GM13977 (cell line): ENCODE results near the gene NPY5R.

Source experiments
- DNase-seq: peaks from one replicate; pipeline ENCODE4 v3.0.0; 2012; ENCODE audit warnings: low spot score
- in situ Hi-C: fragments of 300-500 bp; cut with MboI; formaldehyde crosslinking; loops from one replicate; pipeline ENCODE4 v1.12.0; 2022; ENCODE audit warnings: low sequenced_read_pairs, low pct_unique_long_range_greater_than_20kb, mixed read lengths, inconsistent platforms; ENCODE audit not compliant: unreplicated experiment
- TF ChIP-seq, protein P1 (sequence below): IDR thresholded peaks from 2 replicates; pipeline ENCODE4 v1.5.1; 2012; ENCODE audit warnings: mild to moderate bottlenecking, control low read depth; ENCODE audit not compliant: insufficient read depth; ENCODE audit errors: extremely low read depth, missing control alignments

The NPY5R gene

DNA sequence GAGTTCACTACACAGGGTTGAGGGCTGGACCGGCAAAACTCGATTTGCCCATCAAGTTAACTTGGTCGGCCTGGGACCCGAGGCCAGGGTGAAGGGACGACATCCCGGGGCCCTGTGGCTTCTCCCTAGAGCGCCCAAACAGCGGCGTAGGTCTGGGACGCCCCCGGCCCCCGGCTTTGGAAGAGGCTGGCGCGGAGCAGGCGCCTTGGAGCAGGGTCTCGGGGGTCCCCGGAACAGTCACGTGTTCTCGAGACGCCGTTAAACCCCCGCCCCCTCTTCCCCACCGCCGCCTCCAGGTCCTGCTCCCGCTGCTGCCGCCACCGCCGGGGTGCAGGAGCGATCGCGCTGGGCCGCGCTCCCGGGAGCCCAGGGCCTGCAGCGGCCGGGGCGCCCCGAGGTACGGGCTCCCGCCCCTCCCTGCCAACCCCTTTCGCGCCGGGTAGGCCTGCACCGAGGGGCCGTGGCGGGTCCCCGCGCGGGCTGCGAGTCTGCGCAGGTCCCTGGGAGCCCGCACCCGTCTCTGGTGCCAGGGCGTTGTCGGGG, at the start of gene NPY5R:
NPY5R (plus strand) TSS at position 289 of the 543 bp plus-strand sequence. CDS start 6,382 bp downstream, outside the sequence.
- TF ChIP-seq, protein P1, sequence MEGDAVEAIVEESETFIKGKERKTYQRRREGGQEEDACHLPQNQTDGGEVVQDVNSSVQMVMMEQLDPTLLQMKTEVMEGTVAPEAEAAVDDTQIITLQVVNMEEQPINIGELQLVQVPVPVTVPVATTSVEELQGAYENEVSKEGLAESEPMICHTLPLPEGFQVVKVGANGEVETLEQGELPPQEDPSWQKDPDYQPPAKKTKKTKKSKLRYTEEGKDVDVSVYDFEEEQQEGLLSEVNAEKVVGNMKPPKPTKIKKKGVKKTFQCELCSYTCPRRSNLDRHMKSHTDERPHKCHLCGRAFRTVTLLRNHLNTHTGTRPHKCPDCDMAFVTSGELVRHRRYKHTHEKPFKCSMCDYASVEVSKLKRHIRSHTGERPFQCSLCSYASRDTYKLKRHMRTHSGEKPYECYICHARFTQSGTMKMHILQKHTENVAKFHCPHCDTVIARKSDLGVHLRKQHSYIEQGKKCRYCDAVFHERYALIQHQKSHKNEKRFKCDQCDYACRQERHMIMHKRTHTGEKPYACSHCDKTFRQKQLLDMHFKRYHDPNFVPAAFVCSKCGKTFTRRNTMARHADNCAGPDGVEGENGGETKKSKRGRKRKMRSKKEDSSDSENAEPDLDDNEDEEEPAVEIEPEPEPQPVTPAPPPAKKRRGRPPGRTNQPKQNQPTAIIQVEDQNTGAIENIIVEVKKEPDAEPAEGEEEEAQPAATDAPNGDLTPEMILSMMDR, result no peak
- DNase-seq, result no peak
- in situ Hi-C loops, result no loop called here

- DNase-seq, result no peak
- in situ Hi-C loops, result no loop called here
These were observed 48.6 kb upstream of the NPY5R start for GRCh38 chr4:163295138-163295537.

DNA sequence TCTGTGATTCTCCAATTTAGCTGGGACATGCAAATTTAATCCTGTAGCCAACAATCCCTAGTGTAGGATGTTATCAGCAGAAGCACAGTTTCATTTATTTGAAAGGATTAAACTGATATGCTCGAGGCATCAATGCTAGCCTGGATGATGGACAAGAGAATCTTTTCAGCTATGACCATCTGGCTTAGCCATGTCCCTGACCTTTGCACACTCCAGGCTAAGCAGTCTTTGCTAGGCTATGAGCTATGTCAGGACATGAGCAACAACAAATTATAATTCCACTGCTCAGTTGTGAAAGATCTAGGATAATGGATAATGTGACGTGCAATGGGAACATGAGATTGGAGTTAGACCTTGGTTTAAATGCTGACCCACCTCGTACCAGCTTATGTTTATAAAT, 43.2 kb upstream of the NPY5R start:
- in situ Hi-C loops, result no loop called here
- no peak for DNase-seq
- TF ChIP-seq, protein P1, result no peak

More at GRCh38 chr4:163295138-163295537, 48.6 kb upstream of the NPY5R start:
- TF ChIP-seq, protein P1, result no peak

GRCh38 chr4:163303069-163303468, 40.6 kb upstream of the NPY5R start:
- DNase-seq, result no peak
- TF ChIP-seq, protein P1, result no peak
- in situ Hi-C loops, result no loop called here

GRCh38 chr4:163309466-163309865, 34.2 kb upstream of the NPY5R start:
- in situ Hi-C loops, result no loop called here
- TF ChIP-seq, protein P1, result no peak
- DNase-seq, result no peak

DNA sequence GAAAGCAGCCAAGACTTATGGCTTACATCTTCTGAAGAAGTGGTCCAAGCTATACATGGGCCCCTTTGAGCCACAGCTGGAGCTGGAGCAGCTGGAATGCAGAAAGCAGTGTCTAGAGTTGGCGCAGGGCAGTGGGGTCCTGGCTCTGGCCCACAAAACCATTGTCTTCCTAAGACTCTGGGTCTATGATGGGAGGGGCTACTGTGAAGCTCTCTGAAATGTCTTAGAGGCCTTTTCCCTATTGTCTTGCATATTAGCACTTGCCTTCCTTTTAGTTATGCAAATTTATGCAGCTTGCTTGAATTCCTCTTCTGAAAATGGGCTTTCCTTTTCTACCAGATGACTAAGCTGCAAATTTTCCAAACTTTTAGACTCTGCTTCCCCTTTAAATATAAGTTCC, 26.6 kb upstream of the NPY5R start:
- no peak for DNase-seq
- TF ChIP-seq, protein P1, result no peak
- in situ Hi-C loops, result no loop called here

DNA sequence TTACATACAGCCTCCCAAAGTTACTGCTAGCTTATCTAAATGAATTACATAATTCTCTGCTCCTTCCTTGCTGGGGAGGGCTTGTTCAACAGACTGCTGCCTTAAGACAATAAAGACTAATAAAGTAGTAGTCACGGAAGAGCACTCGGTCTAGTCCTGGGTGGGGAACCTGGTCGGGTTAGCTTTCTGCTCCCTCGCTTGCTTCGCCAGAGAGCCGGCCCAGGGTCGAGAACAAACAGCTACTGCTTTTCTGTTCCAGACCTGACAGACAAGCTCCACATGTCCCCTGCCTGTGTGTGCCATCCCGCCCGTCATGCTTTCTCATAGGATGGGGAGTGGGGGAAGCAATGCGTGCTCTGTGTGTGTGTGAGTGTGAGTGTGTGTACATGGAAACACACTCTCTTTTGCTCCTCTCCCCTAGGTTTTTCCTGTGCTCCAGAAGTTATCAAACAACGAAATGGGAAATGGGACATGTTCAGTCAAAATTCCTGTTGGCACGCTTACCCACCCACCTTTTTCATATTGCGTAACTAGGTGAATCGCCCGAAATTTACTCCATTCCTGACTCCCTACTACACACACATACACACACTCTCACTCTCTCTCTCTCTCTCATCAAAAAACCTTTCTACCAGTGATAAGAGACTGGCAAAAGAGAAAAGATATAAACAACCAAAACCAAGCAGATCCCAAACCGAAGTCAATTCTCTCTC, 12.6 kb upstream of the NPY5R start:
- DNase-seq, result no peak
- TF ChIP-seq, protein P1, result no peak
- in situ Hi-C loops, result no loop called here
